ENCODE measurements around the gene PFDN4. TPM values are rescaled to one million over a fixed set of nuclear protein-coding genes. Genes with fewer than 3 reads are reported as not detected.

The PFDN4 gene
- polyA plus RNA-seq, 1 of the 3 experiments (the other 2 are of a cell fraction): 44.0 TPM

GRCh38 chr20:54170026-54170471 lies 37.8 kb upstream of the PFDN4 start:
- CTCF ChIA-PET: interaction anchor here (0.8 to 2.5 kb wide), 5 partner anchors 10 to 67 kb away, joined by 3 to 14 read pairs (median 6); partner anchors contain the start of gene PFDN4
- peaks cover 19% of the 10 kb centered on the region; the same call in 1 of the 2 replicates for H3K27me3 ChIP-seq (ENCODE audit: insufficient read depth)

More at GRCh38 chr20:54170026-54170471, 37.8 kb upstream of the PFDN4 start:
- Histone ChIP-seq H3K4me2 (no peak overlapping the region), H3K9me2 (no peaks in the 10 kb centered on the region), H3K9ac (no peak overlapping the region), H3K79me2 (ENCODE audit: insufficient read depth) (no peaks in the 10 kb centered on the region), H3F3A (replicated peaks; ENCODE audit: insufficient read depth) (peaks cover 15% of the 10 kb centered on the region), H3K4me1 (ENCODE audit: control insufficient read depth in 1 of 2, insufficient read depth in 2 of 2, low read depth in 1 of 2, low read length in 1 of 2) (peaks cover 10 to 12% of the 10 kb centered on the region in 2 experiments; a peak in 2 of 4 replicates), H4K20me1 (ENCODE audit: insufficient read depth) (no peaks in the 10 kb centered on the region), H3K9me3 (no peaks in the 10 kb centered on the region), H3K4me3 (ENCODE audit: low read depth in 2 of 2, low read length in 1 of 2) (no peak overlapping the region), H2AFZ (ENCODE audit: low read depth) (no peak overlapping the region), H3K27ac (ENCODE audit: low read depth in 2 of 2, low read length in 1 of 2) (no peak overlapping the region), H3K36me3 (replicated peaks in 1 of 2; ENCODE audit: control insufficient read depth in 1 of 2, insufficient read depth in 2 of 2, low read length in 1 of 2) (no peaks in the 10 kb centered on the region)
- POLR2A ChIA-PET: no interaction called here
- no peak for TF ChIP-seq REST (IDR thresholded peaks at IDR 0.05; ENCODE audit: low read depth, low read length)
- no peak for TF ChIP-seq RCOR1 (IDR thresholded peaks at IDR 0.05; ENCODE audit: low read length)
- TF ChIP-seq TCF12 (IDR thresholded peaks at IDR 0.05): no peak
- no peak for TF ChIP-seq CHD2 (IDR thresholded peaks at IDR 0.05; ENCODE audit: low read length, partially characterized antibody)
- no peak for TF ChIP-seq FOXJ3 (CRISPR knock-in tag; IDR thresholded peaks at IDR 0.05)
- TF ChIP-seq RFX5 (IDR thresholded peaks at IDR 0.05; ENCODE audit: low read length): no peak
- no peak for TF ChIP-seq USF2 (IDR thresholded peaks at IDR 0.05; ENCODE audit: borderline replicate concordance, low read depth, low read length)
- no peak for TF ChIP-seq MEF2A (IDR thresholded peaks at IDR 0.05; ENCODE audit: borderline replicate concordance, low read depth)
- TF ChIP-seq TAF1 (IDR thresholded peaks at IDR 0.05; ENCODE audit: borderline replicate concordance, low read depth, low read length): no peak
- TF ChIP-seq YY1 (IDR thresholded peaks at IDR 0.05; ENCODE audit: low read depth): no peak
- TF ChIP-seq CTCF (IDR thresholded peaks at IDR 0.05): no peak
- TF ChIP-seq GATA2 (CRISPR knock-in tag; IDR thresholded peaks at IDR 0.05): no peak
- no peak for TF ChIP-seq EP300 (IDR thresholded peaks at IDR 0.05; ENCODE audit: borderline replicate concordance in 1 of 2, low read depth in 1 of 2, low read length in 1 of 2)
- TF ChIP-seq TEAD4 (IDR thresholded peaks at IDR 0.05; ENCODE audit: borderline replicate concordance, insufficient read depth): no peak
- no peak for TF ChIP-seq JUND (IDR thresholded peaks at IDR 0.05)
- TF ChIP-seq EZH2phosphoT487 (IDR thresholded peaks at IDR 0.05; ENCODE audit: borderline replicate concordance, low read depth): no peak
- TF ChIP-seq GABPA (IDR thresholded peaks at IDR 0.05; ENCODE audit: low read depth): no peak
- TF ChIP-seq ZBTB33 (IDR thresholded peaks at IDR 0.05; ENCODE audit: borderline replicate concordance, low read depth): no peak
- TF ChIP-seq SMC3 (IDR thresholded peaks at IDR 0.05; ENCODE audit: low read depth, low read length): no peak
- no peak for DNase-seq
- WGBS (ENCODE audit: low lambda C conversion rate): 28% methylated on average over 4 of the region's 4 CpGs
